Panc1 (cell line): ENCODE data around the gene ASRGL1. TPM values are rescaled to one million over a fixed set of nuclear protein-coding genes. Genes with fewer than 3 reads are reported as not detected.
A peak's percentile ranks its signal among the peaks of the same experiment; 100 is the strongest.

Experiments
- ATAC-seq: fragments of 200-7000 bp; cut with Tn5 transposase; 2 replicates; pipeline ENCODE4 v1.9.1; 2020; ENCODE audit warnings: mild to moderate bottlenecking, moderate library complexity
- BruUV-seq: library from RNA; stranded (reverse); fragments of 400-500 nt; replicated peaks from 2 replicates; lab custom pipeline; 2021; lab: Mats Ljungman, UMichigan
- CTCF ChIA-PET: fragments of 300-600 bp; sonication (Branson Sonifier 250); formaldehyde crosslinking; loops from one replicate; lab custom pipeline; 2022; ENCODE audit warnings: antibody characterized with exemption; lab: Charles Lee
- POLR2A ChIA-PET: fragments of 300-600 bp; sonication (Branson Sonifier 250); formaldehyde crosslinking; loops from one replicate; lab custom pipeline; 2022; ENCODE audit warnings: antibody characterized with exemption; lab: Charles Lee
- DNase-seq: peaks from one replicate; pipeline ENCODE4 v3.0.0-alpha.2; 2010; ENCODE audit warnings: low read depth, low spot score
- H3K27ac ChIP-seq: 2 replicates; pipeline ENCODE4 v1.5.1; 2011; ENCODE audit warnings: mild to moderate bottlenecking, low read length, inconsistent platforms
- H3K27me3 ChIP-seq: fragments of 200-500 bp; sonication (Bioruptor generic); 2 replicates; pipeline ENCODE4 v1.6.0; 2014; ENCODE audit warnings: low read length, inconsistent platforms; ENCODE audit not compliant: control insufficient read depth, insufficient read depth
- H3K36me3 ChIP-seq: fragments of 200-500 bp; sonication (Bioruptor generic); 2 replicates; pipeline ENCODE4 v1.5.1; 2014; ENCODE audit warnings: inconsistent platforms, mild to moderate bottlenecking, low read length, moderate library complexity; ENCODE audit not compliant: control insufficient read depth, insufficient read depth
- H3K4me1 ChIP-seq: 2 replicates; pipeline ENCODE4 v1.5.1; 2011; ENCODE audit warnings: inconsistent platforms, mild to moderate bottlenecking, low read length, moderate library complexity; ENCODE audit not compliant: control insufficient read depth, insufficient read depth
- H3K4me3 ChIP-seq, 2 experiments: 2 replicates each; pipeline ENCODE4 v1.5.1; 2011 to 2012; ENCODE audit warnings: low read depth in 2 of 2, low read length in 2 of 2, mild to moderate bottlenecking in 2 of 2, inconsistent platforms in 1 of 2, moderate library complexity in 1 of 2
- H3K9me3 ChIP-seq: fragments of 200-500 bp; sonication (Bioruptor generic); 2 replicates; pipeline ENCODE4 v1.5.1; 2014; ENCODE audit warnings: low read depth, mild to moderate bottlenecking, inconsistent platforms, low read length, moderate library complexity; ENCODE audit not compliant: control insufficient read depth, insufficient read depth
- CTCF ChIP-seq: fragments of 450-650 bp; IDR thresholded peaks from 2 replicates; pipeline ENCODE4 v1.5.1; 2017; ENCODE audit warnings: mild to moderate bottlenecking
- POLR2AphosphoS5 ChIP-seq: IDR thresholded peaks from 2 replicates; pipeline ENCODE4 v1.6.1; 2012; ENCODE audit warnings: mild to moderate bottlenecking, low read depth, low read length, moderate library complexity
- REST ChIP-seq, 2 experiments: IDR thresholded peaks; 2 replicates each; pipeline ENCODE4 v1.6.1; 2011 to 2012; ENCODE audit warnings: low read depth in 2 of 2, control low read depth in 1 of 2, low read length in 1 of 2, mild to moderate bottlenecking in 1 of 2, moderate library complexity in 1 of 2; ENCODE audit not compliant: insufficient read depth in 1 of 2
- SIN3A ChIP-seq: IDR thresholded peaks from 2 replicates; pipeline ENCODE4 v1.6.1; 2012; ENCODE audit warnings: low read depth, mild to moderate bottlenecking, low read length, moderate library complexity, borderline replicate concordance; ENCODE audit not compliant: insufficient read depth
- TCF7L2 ChIP-seq: IDR thresholded peaks from 2 replicates; pipeline ENCODE4 v1.6.1; 2011; ENCODE audit warnings: mild to moderate bottlenecking, low read depth, low read length, inconsistent platforms
- in situ Hi-C: cut with HindIII; loops from 2 replicates; pipeline ENCODE4 v1.10.0; 2016; ENCODE audit warnings: low sequenced_read_pairs, low pct_unique_long_range_greater_than_20kb
- intact Hi-C: fragments of 100-400 bp; cut with micrococcal nuclease; formaldehyde crosslinking; loops from one replicate; pipeline ENCODE4 v1.10.0; 2022; ENCODE audit not compliant: unreplicated experiment
- total RNA-seq: library from RNA; stranded (reverse); gene quantifications from one replicate; pipeline ENCODE4 v1.2.1, GENCODE V29; 2021; ENCODE audit not compliant: unreplicated experiment

The ASRGL1 gene
- total RNA-seq, 1 experiment from 2014 or later: 43.2 TPM

DNA sequence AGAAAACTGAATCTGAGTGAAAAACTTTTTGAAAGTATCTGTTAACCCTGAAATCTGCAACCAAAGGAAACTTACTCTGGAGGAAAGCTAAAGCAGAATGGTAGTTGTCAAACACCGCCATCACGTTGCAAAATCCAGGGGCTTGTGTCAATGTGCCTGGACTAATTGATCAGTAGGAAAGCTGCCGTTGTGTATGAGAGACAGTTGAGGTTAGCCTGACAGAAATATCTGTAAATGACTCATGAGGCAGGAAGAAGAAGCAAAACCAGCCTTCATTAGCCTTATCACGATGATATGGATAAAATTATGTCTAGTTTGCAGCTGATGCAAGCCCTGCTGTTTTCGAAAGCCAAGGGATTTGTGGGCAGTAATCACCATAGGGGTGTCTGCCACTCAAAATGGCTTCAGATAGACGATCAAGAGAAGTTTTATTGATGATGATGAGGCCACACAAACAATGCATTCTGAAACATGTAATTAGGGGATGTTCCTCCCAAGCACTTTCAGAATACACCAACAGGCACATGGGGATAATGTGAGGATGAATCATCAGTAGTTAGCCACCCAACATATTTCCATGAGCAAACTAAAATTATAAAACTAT, 90.5 kb downstream of the ASRGL1 start:
- no peak for ATAC-seq
- no peaks in the 10 kb centered on the region for H3K36me3 ChIP-seq
- H3K27me3 ChIP-seq: no peaks in the 10 kb centered on the region
- no peak for DNase-seq
- intact Hi-C loops: loop anchor here (2.0 kb wide), 1 partner anchor 83 kb away; no protein-coding TSS in a partner anchor
- peak overlapping the region; percentile 98 for H3K27ac ChIP-seq
- no peak overlapping the region for H3K4me3 ChIP-seq
- TF ChIP-seq CTCF (no peak), REST (IDR thresholded peaks at IDR 0.05; ENCODE audit: insufficient read depth in 1 of 2, low read depth in 2 of 2, low read length in 1 of 2) (no peak), TCF7L2 (no peak), SIN3A (no peak), POLR2AphosphoS5 (no peak)
- CTCF ChIA-PET: interaction anchor here (1.0 kb wide), 1 partner anchor 9 kb away, joined by 3 read pairs; no protein-coding TSS in a partner anchor
- no peaks in the 10 kb centered on the region for H3K9me3 ChIP-seq
- POLR2A ChIA-PET: no interaction called here
- H3K4me1 ChIP-seq: peaks cover 54% of the 10 kb centered on the region
- no TSS peak for BruUV-seq
- in situ Hi-C loops: no loop called here

DNA sequence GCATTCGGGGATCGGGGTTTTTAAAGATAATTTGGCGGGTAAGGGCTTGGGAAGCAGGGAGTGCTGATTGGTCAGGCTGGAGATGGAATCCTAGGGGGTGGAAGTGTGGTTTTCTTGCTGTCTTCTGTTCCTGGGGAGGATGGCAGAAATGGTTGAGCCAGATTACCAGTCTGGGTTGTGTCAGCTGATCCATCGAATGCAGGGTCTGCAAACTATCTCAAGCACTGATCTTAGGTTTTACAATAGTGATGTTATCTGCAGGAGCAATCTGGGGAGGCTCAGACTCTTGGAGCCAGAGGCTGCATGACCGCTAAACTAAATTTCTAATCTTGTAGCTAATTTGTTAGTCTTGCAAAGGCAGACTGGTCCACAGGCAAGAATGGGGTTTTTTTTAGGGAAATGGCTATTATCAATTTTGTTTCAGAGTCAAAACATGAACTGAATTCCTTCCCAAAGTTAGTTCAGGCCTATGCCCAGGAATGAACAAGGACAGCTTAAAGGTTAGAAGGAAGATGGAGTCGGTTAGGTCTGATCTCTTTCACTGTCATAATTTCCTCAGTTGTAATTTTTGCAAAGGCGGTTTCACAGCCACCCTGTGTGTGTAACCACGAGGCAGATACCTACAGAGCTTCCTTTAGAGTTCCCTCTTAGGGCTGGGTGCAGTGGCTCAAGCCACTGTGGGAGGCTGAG, 91.8 kb downstream of the ASRGL1 start:
- H3K27ac ChIP-seq: peak overlapping the region; percentile 98
- no peak for DNase-seq
- no TSS peak for BruUV-seq
- POLR2A ChIA-PET: interaction anchor here (0.6 to 0.7 kb wide), 3 partner anchors 25 to 86 kb away, joined by 3 to 6 read pairs (median 5); no protein-coding TSS in a partner anchor
- H3K4me1 ChIP-seq: peaks cover 55% of the 10 kb centered on the region
- in situ Hi-C loops: no loop called here
- no peak for ATAC-seq
- H3K4me3 ChIP-seq: no peak overlapping the region
- no peak for TF ChIP-seq REST (IDR thresholded peaks at IDR 0.05; ENCODE audit: insufficient read depth in 1 of 2, low read depth in 2 of 2, low read length in 1 of 2)
- TF ChIP-seq CTCF: no peak
- no peak for TF ChIP-seq TCF7L2
- TF ChIP-seq POLR2AphosphoS5: no peak
- no peak for TF ChIP-seq SIN3A
- no peaks in the 10 kb centered on the region for H3K36me3 ChIP-seq
- H3K27me3 ChIP-seq: no peaks in the 10 kb centered on the region
- intact Hi-C loops: no loop called here
- CTCF ChIA-PET: no interaction called here
- no peaks in the 10 kb centered on the region for H3K9me3 ChIP-seq
